G401 (cell line): ENCODE results near the gene PLCG1. TPM values are rescaled to one million over a fixed set of nuclear protein-coding genes. Genes with fewer than 3 reads are reported as not detected.

Experiments used
- DNase-seq: peaks from one replicate; pipeline ENCODE4 v3.0.0-alpha.2; 2015; ENCODE audit warnings: low spot score
- in situ Hi-C: cut with HindIII; loops from 2 replicates; pipeline ENCODE4 v1.10.0; 2016; ENCODE audit warnings: low sequenced_read_pairs, mixed read lengths
- total RNA-seq: library from RNA; depleted of rRNA; stranded (reverse); fragments of >200 nt; shearing (Covaris generic); gene quantifications from 2 replicates; pipeline ENCODE4 v1.2.3, GENCODE V29; 2014

PLCG1 gene
- total RNA-seq, 1 experiment from 2014 or later, result 117 TPM

GRCh38 chr20:41140226-41141133, 3.1 kb downstream of the PLCG1 start:
- no peak for DNase-seq
- in situ Hi-C loops, result no loop called here

GRCh38 chr20:41141153-41141815, 3.9 kb downstream of the PLCG1 start:
- in situ Hi-C loops, result no loop called here
- no peak for DNase-seq

DNA sequence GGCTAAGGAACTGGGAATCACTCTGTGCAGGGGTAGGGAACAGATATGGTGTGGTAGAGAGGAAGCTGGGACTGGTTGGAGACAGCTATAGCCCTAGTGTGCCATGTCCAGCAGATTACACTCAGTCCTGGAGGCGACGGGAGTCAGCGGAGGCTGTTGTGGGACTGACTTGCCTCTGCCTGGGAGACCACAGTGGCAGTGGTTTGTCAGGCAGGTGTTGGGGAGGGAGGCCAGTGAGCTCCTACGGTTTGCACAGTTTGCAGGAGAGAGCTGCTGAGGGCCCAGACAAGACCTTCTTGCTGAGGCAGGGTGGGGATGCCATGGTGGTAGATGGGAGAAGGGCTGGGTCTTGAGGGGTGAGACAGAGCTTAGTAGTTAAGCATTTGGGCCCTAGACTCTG, 4.9 kb downstream of the PLCG1 start:
- in situ Hi-C loops, result no loop called here
- no peak for DNase-seq

- no peak for DNase-seq
- in situ Hi-C loops, result no loop called here
Measured at GRCh38 chr20:41142919-41143318, 5.6 kb downstream of the PLCG1 start.

DNA sequence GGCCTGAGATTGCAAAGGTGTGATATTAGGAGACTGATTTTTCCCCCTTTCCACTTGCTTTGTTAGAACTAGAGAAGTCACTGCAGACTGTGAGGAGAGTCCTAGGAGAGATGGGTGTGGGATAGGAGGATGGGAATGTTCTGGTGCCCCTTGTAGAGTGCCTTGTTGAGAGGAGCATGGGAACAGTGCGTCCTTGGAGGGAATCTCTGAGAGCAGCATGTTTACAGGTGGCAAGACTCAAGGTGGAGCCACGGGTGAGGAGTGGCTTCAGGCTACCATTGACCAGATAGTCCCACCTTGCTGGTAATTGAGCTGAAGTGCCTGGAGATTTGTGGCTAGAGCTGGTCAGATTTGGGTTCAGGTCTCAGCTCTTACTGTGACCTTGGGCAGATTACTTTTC, 6.0 kb downstream of the PLCG1 start:
- in situ Hi-C loops, result no loop called here
- DNase-seq, result no peak

DNA sequence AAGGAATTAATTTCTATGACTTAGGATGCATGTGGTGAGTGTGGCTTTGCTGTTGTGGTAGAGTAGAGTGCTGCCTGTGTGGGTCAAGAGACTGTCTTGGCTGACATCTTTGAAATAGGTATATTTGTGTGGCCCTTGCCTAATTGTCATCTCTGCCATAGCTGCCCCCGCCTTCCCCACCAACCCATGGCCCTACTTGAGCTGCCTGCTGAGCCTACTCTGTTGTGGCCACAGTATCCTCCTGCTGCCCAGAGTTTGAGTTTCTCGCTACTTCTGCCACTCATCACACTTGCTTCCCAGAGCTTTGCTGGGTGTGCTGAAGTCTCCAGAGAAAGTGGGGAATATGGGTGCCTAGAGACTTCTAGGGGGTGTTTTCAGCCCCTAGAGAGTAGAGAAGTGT, 8.0 kb downstream of the PLCG1 start:
- in situ Hi-C loops, result no loop called here
- DNase-seq, result no peak

DNA sequence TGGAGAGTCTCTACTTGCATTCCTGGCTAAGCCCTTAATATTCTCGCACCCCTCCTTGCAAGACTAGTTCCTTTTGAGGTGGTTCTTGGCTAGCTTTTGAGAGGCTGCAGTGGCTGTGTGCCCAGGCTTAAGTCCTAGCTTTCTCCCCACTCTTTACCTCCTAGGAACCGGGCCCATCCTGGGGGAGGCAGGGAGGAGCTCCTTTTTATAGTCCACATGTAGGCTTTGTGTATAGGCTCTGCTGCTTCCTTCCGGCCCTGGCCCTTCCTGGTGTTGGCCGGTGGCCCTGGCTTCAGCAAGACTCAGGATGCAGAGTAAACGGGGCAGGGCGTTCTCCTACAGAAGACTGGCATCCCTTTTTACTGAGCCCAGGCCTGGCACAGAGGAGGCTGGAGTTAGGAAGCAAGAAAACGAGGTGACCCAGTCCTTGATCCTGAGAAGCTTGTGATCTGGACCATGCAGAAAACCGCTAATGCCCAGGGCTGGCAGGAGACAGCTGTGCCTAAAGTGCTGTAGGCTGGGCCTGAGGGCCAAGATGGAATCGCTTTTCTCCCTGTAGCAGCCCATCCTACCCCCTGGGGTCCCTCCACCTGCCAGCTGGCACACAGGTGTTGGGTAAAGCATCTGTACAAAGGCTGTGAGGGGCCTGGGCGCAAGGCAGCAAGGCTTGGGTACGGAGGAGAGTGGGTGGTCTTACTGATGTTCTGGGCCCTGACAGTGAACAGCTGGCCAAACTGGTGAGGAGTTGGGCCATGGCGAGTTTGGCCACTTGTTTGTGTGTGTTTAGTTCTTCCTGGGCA, 8.7 kb downstream of the PLCG1 start:
- in situ Hi-C loops, result no loop called here
- peak; percentile 80 for DNase-seq

DNA sequence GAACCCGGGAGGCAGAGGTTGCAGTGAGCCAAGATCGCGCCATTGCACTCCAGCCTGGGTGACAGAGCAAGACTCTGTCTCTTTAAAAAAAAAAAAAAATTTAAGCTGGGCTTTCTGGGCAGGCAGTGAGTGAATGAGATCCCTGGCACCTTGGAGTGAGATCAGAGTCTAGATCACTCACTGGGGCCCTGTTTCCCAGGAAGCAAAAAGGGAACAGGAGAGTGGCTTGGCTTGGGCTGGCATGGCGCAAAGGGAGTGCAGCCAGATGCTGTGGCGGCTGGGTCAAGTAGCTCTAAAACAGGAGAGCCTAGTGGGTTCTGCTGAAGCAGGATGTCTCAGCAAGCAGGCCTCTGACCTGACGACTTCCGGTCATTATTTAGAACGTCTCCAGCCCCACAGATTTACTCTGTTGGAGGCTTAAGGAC, 10.4 kb downstream of the PLCG1 start:
- in situ Hi-C loops, result no loop called here

DNA sequence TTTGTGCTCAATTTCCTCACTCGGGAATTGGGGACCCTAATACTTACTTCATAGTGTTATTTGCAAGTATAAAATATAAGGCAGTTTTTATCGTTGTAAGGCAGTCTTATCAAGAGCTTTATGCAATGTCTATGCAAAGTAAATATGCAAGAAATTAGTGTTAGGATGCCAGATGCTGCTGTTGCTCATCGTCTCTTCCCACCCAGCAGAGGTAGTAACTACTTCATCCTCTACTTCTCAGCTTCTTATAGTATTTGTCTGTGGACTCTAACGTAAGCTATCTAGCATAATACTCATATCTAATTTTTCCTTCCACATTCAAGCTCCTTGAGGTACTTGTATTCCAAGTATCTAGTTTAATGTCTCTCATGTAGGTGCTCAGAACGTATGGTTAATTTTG, 11.6 kb downstream of the PLCG1 start:
- in situ Hi-C loops, result no loop called here
- no peak for DNase-seq

More for the DNA sequence above, 10.4 kb downstream of the PLCG1 start:
- DNase-seq, result no peak

GRCh38 chr20:41150664-41151063, 13.3 kb downstream of the PLCG1 start:
- no peak for DNase-seq
- in situ Hi-C loops, result no loop called here

- DNase-seq, result no peak
- in situ Hi-C loops, result no loop called here
Measured at GRCh38 chr20:41151134-41151869, 14.0 kb downstream of the PLCG1 start.

DNA sequence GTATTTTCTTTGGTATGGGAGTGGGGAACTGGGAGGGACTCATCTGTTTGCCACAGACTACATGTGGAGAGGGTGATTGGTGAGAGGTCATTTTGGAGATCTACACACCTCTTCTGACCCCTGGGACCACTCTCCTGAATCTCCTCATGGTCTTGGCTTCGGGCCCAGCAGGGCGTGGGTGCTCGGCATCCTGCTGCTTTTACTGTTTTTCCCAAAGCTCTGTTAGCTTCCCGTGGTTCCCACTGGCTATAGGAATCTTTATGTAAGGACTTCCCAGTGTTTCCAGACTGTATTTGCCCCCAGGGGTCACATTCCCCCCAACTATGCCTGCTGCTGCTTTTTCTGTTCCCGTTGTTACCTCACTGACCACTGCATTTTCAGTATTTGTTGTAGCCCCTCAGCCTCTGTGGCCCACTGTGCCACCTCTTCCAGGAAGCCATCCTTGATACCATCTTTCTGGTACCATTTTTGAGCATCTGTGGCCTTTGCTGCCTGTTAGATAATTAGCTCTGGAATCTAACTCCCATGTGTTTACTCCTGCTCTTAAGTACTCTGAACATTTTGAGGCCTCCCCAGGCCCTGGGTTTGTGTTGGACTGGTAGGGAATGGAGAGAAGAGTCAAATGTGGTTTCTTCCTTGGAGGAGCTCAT, 14.9 kb downstream of the PLCG1 start:
- in situ Hi-C loops, result no loop called here
- no peak for DNase-seq

DNA sequence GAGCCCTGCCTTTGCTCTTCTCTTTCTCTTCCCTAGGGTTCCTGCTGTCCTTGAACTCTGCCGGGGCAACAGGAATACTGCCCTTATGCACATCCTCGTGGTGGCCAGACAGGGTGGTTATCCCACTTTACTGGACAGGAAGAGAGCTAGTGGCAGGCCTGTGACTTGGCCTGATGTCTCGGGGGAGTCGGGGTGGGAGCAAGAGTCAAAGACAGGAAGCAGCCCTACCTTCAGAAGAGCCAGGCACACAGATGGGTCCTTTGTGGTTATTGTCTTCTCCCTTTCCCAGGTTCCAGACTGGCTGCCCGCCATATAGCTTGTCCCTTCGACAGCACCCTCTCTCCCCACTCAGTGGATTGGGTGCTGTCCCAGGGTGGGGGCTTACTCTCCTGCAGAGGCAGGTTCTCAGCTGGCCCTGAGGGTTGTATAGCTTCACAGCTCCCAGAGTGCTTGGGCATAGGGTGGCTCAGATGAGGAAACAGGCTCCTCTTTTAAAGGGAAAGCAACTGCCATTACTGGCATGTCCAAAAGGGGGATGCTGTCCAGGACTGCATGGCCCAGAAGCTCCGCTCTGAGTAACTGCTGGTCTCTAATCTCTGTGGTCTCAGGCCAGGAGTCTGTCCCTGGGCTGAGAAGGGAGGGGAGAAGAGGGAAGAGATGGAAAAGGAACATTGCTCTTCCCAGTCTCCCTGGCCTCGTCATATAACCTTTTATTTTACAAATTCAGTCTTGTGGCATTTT, 17.3 kb downstream of the PLCG1 start:
- no peak for DNase-seq
- in situ Hi-C loops, result no loop called here

GRCh38 chr20:41155261-41155660, 17.9 kb downstream of the PLCG1 start:
- no peak for DNase-seq
- in situ Hi-C loops, result no loop called here

DNA sequence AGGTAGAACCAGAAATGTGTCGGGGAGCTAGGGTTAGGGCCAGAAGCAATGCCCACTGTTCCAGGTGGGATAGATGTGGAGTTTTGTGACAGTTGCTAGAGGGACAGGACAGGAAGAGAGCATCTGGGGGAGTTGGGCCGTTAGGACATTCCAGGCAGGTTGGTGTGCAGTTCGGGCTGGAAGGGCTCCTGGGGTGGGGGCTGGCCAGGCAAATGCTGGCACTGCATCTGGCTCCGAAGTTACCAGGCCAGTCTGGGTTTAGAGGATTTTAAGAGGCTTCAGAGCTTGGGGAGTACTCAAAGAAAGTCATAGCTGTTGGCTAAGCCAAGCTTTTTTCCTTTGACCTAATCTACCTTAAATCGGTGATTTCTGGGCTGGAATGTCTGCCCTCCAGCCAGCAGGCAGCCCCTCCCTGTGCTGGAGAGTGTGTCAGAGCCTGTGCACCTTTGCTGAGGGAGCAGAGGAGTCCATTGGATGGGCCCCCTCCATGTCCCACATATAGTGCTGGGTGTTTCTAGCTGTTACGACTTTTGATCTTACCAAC, 20.8 kb downstream of the PLCG1 start:
- DNase-seq, result peak; percentile 34
- in situ Hi-C loops, result no loop called here

DNA sequence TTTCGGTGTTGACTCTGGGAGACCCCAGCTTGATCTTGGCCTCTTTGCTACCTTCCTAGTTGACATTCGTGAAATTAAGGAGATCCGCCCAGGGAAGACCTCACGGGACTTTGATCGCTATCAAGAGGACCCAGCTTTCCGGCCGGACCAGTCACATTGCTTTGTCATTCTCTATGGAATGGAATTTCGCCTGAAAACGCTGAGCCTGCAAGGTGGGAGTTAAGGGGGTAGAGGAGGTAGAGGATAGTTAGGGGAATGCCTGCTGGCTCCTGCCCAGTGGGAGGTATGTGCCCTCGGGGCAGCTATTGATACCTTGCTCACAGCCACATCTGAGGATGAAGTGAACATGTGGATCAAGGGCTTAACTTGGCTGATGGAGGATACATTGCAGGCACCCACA, 22.2 kb downstream of the PLCG1 start:
- no peak for DNase-seq
- in situ Hi-C loops, result no loop called here

- in situ Hi-C loops, result no loop called here
- peak; percentile 17 for DNase-seq
Measured at GRCh38 chr20:41160686-41161085, 23.3 kb downstream of the PLCG1 start.

GRCh38 chr20:41161886-41162285, 24.5 kb downstream of the PLCG1 start:
- in situ Hi-C loops, result no loop called here
- peak; percentile 99 for DNase-seq
